ENCODE data around the gene LPAR1.

Gene LPAR1

DNA sequence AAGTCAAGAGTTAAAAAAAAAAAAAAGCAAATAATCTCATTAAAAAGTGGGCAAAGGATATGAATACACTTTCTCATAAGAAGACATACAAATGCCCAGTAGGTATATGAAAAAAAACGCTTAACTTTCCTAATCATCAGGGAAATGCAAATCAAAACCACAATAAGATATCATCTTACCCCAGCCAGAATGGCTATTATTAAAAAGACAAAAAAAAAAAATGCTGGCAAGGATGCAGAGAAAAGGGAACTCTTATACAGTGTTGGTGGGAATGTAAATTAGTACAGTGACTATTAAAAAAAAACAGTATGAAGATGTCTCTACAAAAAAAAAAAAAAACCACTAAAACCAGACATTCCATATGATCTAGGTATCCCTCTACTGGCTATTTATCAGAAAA is 79.4 kb downstream of the LPAR1 start:
- no peak for DNase-seq (ENCODE audit: low read depth in 3 of 3, low spot score in 1 of 3)

DNA sequence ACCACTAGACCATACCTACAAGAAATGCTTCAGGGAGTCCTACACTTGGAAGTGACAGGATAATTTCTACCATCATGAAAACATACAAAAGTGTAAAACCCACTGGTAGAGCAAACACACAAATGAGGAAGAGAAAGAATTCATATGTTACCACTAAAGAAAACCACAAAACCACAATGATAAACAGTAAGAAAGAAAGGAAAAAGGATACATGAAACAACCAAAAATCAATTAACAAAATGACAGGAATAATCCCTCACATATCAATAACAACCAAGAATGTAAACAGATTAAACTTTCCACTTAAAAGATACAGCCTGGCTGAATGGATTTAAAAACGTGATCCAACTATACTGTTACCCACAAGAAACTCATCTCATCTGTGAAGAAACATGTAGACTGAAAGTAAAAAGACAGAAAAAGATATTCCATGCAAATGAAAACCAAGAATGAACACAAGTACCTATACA is 83.4 kb downstream of the LPAR1 start:
- DNase-seq (ENCODE audit: low read depth in 3 of 3, low spot score in 1 of 3) = no peak

DNA sequence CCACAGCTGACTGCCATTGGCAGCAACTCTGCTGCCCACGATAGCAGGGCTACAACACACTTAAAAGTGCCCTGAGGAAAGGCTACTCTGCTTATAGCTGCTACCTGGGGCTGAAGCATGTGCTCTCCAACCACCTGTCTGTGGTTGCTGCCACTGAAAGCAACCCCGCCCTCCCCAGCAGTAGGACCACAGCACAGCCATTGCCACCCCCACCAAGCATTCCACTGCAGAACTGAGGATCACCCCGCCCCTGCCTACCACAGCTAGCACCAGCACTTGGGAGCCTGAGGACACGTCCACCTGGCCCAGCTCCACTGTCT is 85.8 kb downstream of the LPAR1 start:
- no peak for DNase-seq (ENCODE audit: low read depth in 3 of 3, low spot score in 1 of 3)

DNA sequence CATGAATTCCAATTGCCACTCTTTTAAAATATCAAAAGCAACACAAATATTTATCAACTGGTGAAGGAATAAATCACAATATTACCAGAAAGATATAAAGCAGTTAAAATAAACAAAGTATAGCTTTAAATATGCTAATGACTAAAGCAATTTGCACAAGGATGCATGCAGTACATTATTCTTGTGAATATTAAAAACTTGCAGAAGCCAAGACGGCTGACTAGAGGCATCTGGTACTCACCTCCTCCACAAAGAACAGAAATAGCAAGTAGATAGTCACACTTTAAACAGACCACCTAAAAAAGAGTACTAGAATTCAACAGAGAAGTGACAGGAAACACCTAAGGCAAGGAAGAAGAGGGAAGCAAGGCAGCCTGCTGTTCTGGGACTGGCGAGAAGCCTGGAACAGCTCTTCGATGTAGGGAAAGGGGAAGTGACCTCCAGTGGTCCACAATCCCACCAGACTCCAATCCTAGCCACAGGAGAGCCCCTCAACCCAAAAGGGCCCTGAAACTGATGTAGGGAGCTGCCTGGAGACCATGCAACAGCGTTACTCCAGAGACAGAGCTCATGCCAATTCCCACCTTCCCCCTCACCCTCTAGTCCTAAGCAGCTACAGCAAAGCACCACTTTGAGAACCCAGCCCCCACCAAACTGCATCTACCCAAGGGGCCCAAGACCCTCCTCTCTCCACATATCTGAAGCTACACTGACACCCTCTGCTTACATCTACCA is 86.3 kb downstream of the LPAR1 start:
- DNase-seq (ENCODE audit: low read depth in 3 of 3, low spot score in 1 of 3) = no peak

DNA sequence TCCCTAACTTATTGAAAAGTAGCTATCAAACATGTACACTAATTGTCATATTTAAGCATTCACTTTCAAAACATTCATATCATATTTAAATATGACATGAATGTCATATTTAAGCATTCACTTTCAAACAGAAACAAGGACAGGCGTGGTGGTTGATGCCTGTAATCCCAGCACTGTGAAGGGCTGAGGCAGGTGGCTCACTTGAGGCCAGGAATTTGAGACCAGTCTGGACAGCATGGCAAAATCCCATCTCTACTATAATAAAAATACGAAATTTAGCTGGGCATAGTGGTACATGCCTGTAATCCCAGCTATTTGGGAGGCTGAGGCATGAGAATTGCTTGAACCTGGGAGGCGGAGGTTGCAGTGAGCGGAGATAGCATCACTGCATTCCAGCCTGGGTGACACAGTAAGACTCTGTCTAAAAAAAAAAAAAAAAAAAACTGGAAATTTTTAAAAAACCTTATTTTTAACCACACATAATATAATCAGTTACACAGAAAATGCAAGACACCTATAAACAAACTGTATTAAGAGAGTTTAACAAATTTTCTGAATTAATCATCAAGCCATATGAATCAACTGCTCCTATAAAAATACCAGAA is 88.1 kb downstream of the LPAR1 start:
- no peak for DNase-seq (ENCODE audit: low read depth in 3 of 3, low spot score in 1 of 3)

DNA sequence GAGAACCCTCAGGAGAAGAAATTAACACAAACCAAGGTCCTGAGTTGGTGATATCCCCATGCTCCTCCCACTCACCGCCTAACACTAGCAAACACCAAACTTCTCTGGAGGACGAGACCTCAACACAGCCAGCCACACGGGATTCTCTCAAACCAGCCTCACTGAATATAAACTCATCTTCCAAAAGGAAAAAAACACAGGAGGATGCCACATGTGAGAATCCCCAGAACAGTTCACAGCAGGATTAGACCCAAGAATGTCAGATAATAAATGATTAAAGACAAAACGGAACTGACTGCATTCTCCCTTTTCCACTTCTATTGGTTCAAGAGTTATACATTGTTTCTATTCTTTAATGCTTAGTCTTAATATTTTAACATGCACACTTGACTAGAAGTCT is 89.2 kb downstream of the LPAR1 start:
- no peak for DNase-seq (ENCODE audit: low read depth in 3 of 3, low spot score in 1 of 3)

DNA sequence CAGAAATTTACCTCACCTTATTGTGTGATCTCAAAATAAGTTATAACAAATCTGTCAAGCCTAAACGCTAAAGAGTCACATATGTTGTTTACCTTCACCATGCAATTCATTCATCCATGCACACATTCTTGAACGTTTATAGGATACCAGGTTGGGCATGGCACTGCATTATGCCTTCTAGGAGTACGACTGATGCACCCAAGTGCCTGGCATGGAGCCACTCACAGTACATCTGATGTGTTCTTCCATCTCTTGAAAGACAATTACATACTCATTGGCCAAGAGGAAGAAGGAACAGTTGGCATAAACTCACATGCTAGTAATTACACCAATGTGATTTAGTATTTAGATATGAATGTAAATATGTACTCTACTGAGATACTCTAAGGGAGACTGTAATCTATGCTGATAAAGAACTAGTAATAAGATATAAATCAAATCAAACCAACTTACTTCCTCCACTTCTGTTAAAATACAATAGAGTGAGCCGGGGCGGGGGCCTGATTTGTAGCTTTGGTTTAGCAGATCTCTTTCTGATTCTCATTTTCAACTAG is 90.7 kb downstream of the LPAR1 start:
- DNase-seq (ENCODE audit: low read depth in 3 of 3, low spot score in 1 of 3) = no peak

DNA sequence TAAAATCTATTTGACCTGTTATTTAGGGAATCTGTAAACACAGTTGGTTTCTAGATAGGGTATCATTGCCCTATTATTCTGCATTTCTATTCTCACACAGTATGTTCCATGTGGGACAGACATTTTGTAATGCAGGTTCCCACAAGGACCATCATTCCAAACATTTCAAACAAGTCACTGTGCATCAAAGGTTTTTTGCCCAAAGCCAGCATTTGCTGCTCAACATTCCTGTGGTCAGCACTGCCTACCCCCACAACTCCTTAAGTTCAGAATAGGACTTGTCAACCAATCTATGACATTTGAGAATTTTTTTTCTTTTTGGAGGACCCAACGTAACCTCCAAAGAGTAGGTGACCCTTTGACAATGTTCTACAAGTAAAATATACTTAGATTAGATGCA is 95.7 kb downstream of the LPAR1 start:
- no peak for DNase-seq (ENCODE audit: low read depth in 3 of 3, low spot score in 1 of 3)

DNA sequence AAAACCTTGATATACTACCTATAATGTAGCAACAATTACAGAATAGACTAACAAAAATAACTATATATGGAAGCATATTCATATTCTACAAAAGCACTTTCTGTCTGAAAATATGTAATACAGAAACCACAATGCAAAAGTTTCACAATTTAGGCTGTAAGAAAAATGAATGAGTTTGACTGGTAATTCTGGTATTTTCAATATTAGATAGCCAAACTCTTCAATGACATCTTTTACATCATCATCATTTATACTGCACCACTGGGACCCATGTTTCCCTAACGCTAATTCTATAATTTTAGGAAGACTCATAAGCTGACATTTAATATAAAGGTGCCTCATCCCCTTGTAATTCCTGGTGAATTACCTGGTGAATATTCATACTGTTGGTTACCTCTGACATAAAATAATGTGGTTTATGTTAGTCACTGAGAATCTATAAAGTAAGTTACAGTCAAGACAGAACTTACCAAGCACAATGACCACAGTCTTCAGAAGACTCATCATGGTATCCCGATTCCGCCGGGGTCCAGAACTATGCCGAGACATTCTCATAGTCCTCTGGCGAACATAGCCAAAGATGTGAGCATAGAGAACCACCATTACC is 97.2 kb downstream of the LPAR1 start:
- no peak for DNase-seq (ENCODE audit: low read depth in 3 of 3, low spot score in 1 of 3)

DNA sequence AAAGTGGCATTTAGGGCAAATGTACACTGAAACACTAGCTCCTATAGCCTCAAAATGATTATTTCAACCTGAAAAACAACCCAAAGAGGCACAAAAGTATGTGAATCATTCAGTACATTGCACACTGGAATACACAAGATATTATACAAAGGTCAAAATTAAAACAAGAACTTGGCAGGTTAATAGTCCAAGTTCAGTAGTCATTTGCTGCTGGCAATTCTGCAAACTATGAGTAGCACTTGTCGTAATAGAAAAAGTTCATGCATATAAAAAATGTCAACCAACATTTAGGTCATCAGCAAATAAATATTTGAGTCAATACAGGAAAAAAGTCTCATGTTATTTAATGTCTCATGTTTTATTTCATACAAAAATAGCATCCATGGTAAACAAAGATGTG is 98.7 kb downstream of the LPAR1 start:
- no peak for DNase-seq (ENCODE audit: low read depth in 3 of 3, low spot score in 1 of 3)

DNA sequence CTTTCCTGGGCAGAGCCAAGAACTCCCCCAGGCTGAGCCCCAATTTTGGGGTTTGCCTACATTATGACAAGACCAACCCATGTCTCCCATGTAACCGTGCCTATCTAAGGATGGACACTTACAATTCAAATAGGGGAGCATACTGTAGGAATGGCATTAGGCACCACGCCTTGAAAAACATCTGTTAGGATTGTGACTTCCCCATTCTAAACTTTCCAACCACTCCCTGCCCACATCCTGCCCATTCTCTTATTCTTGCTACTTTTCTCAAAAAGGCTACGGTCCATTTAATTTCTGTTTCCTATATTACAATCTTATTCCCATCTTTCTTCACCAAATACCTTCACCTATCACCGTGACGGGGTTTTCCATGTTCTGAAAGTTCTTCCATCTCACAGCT is 99.2 kb downstream of the LPAR1 start:
- DNase-seq (ENCODE audit: low read depth in 3 of 3, low spot score in 1 of 3) = no peak

DNA sequence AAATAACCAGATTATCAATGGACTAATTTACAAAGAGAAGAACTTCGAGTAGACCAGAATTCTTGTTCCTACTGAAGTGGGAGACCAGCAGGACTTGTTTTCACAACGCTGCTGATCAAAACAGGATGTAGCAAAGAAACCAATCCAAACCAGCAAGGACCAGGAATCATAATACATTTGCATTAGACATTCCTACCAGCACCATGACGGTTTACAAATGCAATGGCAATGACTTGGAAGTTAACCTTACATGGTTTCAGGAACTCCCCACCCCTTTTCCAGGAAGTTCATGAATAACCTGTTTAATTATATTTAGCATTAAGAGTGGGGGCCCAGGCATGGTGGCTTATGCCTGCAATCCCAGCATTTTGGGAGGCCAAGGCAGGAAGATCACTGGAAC is 100.0 kb downstream of the LPAR1 start:
- DNase-seq (ENCODE audit: low read depth in 3 of 3, low spot score in 1 of 3) = no peak

DNA sequence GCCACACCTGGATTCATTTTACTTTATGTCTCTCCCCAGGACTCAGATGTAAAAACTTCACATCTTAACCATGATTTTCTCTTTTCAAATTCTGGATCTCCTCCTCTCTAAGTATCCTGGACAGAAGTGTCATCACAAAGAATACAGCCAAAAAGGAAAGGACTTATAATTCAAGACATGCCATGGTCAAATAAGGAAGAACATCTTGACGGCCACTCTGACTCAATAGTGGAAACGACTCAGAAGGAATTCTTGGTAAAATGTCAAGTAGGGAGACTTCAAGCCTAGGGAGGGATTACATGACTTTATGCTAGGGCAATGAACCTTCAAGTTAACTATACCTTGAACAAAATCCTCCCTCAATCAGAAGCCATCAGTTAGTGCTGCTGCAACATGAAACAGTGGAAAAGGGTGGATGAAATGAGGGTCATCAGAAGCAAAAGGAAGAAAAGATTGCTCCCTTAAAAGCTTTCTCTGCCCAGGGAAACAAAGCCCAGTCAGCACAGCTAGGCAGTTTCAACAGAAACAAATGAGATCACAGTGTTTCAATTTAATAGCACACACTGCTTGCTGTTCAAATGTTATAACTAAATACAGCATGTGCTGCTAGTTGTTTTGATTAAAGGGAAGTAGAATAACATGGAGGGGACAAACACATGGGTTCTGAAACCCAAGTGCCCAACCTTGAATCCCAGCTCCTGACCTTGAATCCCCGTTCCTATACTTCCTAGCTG is 101.4 kb downstream of the LPAR1 start:
- no peak for DNase-seq (ENCODE audit: low read depth in 3 of 3, low spot score in 1 of 3)

DNA sequence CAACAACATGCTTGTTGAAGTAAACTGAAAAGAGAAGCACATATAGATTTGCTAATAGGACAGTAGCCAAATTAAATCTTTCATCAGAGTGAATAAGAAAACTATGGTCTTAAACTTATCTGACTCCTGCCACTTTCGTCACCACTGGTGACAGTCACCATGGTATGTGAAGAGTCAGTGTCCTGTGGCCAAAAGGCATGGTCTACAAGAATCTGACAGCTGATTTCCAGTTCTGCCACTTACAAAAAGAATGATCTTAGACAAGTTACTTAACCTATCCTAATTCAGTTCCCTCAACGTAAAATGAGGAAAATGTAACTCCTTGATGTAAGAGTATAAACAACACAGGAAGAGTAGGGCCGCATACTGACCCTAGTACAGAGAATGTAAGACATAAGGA is 102.0 kb downstream of the LPAR1 start:
- no peak for DNase-seq (ENCODE audit: low read depth in 3 of 3, low spot score in 1 of 3)

DNA sequence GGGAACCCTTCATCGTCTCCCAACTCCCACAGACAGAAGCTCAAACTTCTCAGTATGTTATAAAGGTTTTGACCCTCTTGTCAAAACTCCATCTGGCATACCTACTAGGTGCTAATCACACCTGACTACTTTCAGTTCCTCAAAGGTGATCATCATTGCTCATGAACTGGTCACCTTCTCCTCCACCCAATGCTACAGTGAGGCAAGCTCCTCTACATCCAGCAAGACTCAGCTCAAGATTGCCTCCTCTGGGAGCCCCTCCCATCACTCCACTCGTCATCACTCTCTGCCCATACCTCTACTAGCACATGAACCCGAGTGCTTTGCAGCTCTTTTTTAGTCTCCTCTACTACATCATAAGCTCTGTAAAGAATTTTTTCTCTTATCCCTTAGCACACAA is 102.4 kb downstream of the LPAR1 start:
- DNase-seq (ENCODE audit: low read depth in 3 of 3, low spot score in 1 of 3) = no peak

DNA sequence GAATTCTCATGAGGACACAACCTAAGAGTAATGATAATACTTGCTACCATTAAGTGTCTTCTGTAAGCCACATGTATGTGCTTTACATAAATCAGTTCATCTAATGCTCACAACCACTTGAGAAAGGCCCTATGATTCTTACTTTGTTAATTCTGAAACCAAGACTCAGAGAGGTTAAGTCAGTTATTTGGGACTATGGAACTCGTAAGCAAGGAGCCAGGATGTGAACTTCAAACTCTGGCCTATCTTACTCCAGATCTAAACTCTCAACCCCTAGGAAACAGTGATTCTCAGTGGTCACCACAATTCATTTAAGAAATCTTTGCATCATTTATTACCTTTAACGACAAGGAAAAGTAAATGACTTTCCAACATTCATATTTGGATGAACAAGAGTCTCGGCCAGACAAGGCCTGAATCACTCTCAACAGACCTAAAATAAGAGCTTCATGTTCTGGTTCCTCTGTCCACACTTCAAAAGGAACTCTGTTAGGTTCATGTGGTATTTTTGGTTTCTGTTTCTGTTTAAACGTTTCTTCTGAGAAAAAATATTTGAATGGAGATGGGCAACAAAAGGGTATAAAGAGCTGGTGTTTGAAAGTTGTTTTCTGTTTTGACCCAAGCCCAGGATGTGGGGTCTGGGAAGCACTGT is 104.8 kb downstream of the LPAR1 start:
- no peak for DNase-seq (ENCODE audit: low read depth in 3 of 3, low spot score in 1 of 3)

DNA sequence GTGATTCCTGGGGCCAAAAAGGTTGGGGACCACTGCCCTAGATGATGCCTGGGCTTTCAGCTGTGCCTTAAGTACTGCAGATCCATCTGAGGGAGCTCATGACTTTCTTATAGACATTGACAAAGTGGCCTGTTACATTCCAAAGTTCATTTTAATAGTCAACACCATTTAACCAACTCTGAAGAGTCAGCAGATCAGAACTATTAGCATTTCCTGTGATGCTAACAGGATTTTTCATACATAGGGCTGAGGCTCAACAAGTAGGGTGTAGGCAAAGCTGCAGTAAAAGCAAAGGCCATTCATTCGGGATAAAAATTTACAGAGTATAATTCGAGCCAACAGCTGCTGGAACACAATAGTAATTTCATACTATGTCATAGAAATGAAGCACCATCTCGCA is 105.4 kb downstream of the LPAR1 start:
- DNase-seq (ENCODE audit: low read depth in 3 of 3, low spot score in 1 of 3) = no peak

DNA sequence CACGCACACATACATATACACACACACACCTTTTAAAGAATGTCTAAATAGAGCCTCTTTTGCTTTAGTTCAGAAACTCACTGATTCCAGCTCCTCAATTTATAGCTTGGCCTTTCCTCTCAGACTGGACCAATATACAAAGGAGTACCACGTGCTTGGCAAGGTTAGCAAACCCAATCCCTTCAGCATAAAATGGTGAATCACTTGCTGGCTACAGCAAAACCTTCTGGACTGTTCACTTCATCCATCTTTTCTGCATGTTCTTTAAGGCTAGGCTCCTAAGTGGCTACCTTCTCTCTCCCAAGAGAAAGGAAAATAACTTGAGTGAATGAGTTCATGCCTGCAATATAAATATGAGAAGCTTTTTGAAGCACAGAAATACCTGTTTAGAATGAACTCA is 109.7 kb downstream of the LPAR1 start:
- DNase-seq (ENCODE audit: low read depth in 3 of 3, low spot score in 1 of 3) = no peak

DNA sequence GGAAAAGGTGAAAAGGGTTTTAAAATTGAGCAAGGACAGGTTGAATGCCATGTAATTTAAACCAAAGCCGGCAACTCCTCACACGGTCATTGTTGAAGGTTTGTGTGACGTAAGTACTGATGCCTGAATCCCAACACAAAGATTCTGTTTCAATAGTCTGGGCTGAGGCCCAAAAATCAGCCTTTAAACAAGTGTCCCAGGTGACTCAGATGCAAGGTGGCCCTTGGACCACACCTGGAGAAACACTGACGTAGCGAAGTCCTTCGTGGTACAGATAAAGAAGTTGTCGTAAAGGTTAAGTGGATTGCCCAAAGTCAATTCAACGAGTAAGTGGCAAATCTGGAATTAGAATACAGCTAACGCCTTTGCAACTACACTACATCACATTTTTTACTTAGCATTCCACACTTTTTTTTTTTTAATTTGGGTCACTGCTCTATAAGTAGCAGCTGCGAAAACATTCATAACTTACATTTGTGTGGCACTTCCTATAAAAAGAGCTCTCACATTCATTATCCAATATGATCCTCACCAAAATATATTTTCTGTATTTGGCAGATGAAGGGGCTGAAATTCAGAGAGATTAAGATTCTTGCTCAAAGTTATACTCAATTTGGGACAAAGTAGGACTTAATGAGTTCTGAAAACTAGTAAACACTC is 111.3 kb downstream of the LPAR1 start:
- DNase-seq (ENCODE audit: low read depth in 3 of 3, low spot score in 1 of 3) = no peak

DNA sequence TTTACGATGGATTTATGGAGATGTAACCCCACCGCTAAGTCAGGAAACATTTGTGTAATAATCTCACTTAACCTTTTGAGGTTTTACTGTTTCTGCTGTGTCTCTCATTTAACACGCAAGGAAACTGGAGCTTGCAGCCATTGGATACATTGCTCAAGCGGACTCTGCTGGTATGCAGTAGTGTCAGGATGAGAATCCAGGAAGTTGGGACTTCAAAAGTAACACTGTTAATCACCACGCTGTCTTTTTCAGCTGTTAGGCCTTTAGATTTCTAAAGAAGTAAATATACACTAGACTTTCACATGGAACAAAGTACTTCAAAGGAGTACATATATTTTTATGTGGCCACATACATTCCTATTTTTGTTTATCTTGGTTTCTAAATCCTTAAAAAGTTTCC is 114.7 kb downstream of the LPAR1 start:
- DNase-seq (ENCODE audit: low read depth in 3 of 3, low spot score in 1 of 3) = no peak

DNA sequence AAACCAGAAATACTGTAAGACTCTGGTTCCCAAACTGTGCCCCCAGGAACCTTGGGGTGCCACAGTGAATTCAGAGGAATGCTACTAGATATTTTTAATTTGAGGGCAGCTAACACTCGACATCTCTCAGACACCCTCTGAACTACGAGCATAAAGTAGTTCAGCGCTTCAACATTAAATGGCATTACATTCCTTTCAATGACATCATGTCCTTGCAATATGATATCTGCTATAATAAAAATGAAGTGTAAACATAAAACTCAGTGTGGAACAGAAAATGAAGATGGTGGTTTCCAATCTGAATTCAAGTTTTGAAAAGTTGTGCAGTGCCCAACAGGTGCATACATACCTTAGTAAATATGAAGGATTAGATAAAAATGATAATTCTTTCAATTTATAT is 116.1 kb downstream of the LPAR1 start:
- DNase-seq (ENCODE audit: low read depth in 3 of 3, low spot score in 1 of 3) = no peak
